ENCODE data around the gene CNP.

The CNP gene

GRCh38 chr17:41942626-41943373, 23.8 kb upstream of the CNP start:
- no peak for FAIRE-seq

GRCh38 chr17:41943492-41943891, 23.1 kb upstream of the CNP start:
- no peak for FAIRE-seq

- FAIRE-seq, result no peak
Observed at GRCh38 chr17:41944943-41945342, 21.7 kb upstream of the CNP start.

GRCh38 chr17:41948762-41949460, 17.7 kb upstream of the CNP start:
- no peak for FAIRE-seq

- no peak for FAIRE-seq
Observed at GRCh38 chr17:41956522-41956921, 10.1 kb upstream of the CNP start.

- FAIRE-seq, result no peak
Observed at GRCh38 chr17:41957031-41957868, 9.3 kb upstream of the CNP start.

- no peak for FAIRE-seq
Observed at GRCh38 chr17:41957869-41958439, 8.6 kb upstream of the CNP start.

GRCh38 chr17:41959030-41959335, 7.6 kb upstream of the CNP start:
- FAIRE-seq, result no peak

GRCh38 chr17:41959336-41960095, 7.1 kb upstream of the CNP start:
- FAIRE-seq, result no peak

- FAIRE-seq, result no peak
Observed at GRCh38 chr17:41962111-41962510, 4.5 kb upstream of the CNP start.

- FAIRE-seq, result peak; percentile 9
Observed at GRCh38 chr17:41962768-41963434, 3.7 kb upstream of the CNP start.

- FAIRE-seq, result peak; percentile 61
Observed at GRCh38 chr17:41965694-41966462, 717 bp upstream of the CNP start.

- FAIRE-seq, result no peak
Observed at GRCh38 chr17:41967141-41967920, 736 bp downstream of the CNP start.

- FAIRE-seq, result no peak
Observed at GRCh38 chr17:41967921-41968578, 1.5 kb downstream of the CNP start.

GRCh38 chr17:41968676-41969075, 2.1 kb downstream of the CNP start:
- no peak for FAIRE-seq

GRCh38 chr17:41970901-41971331, 4.3 kb downstream of the CNP start:
- FAIRE-seq, result no peak

GRCh38 chr17:41971721-41972523, 5.3 kb downstream of the CNP start:
- FAIRE-seq, result no peak

- FAIRE-seq, result peak; percentile 93
Observed at GRCh38 chr17:41972571-41973407, 6.2 kb downstream of the CNP start.
